Measurements from ENCODE around the gene CD209. TPM values are rescaled to one million over a fixed set of nuclear protein-coding genes. Genes with fewer than 3 reads are reported as not detected.
A peak's percentile ranks its signal among the peaks of the same experiment; 100 is the strongest.

Gene CD209
- total RNA-seq, 2 experiments from 2014 or later: not detected

DNA sequence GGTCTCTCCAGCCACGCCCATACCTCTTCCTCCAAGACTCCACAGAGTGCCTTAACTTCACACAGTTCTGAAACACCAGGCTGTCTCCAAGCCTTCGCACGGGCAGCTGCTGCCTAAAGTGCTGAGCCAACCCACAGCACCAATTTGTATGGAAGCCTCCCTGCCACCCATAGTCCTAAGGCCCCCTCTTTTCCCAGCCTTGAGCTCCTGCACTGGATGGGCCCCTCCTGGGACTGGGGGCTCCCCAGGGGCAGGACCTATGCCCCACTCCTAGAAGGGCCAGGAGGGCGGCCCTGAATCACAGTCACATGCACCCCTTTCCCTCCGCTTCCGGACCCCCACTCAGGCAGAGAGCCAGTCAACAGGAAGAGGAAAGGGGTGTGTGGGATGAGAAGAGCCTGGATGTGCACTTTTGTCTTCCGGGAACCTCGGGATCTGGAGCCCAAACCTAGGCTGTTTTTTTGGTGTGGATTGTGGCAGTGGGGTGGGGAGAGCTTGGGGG is 40.3 kb downstream of the CD209 start:
- no peaks in the 10 kb centered on the region for H3K27me3 Mint-ChIP-seq (ENCODE audit: low read depth)
- CTCF ChIA-PET: no interaction called here
- no peak for DNase-seq
- peaks cover 47% of the 10 kb centered on the region for H3K4me1 Mint-ChIP-seq (ENCODE audit: low read depth)
- H3K36me3 Mint-ChIP-seq (ENCODE audit: low read depth): no peaks in the 10 kb centered on the region
- no peak overlapping the region for H3K4me3 Mint-ChIP-seq
- H3K9me3 Mint-ChIP-seq: no peaks in the 10 kb centered on the region
- intact Hi-C loops (cut with micrococcal nuclease): no loop called here
- no peak overlapping the region for H3K27ac Mint-ChIP-seq

GRCh38 chr19:7706188-7706954 is 41.0 kb downstream of the CD209 start:
- H3K4me3 Mint-ChIP-seq: peak overlapping the region; percentile 54
- intact Hi-C loops (cut with micrococcal nuclease): no loop called here
- no peaks in the 10 kb centered on the region for H3K9me3 Mint-ChIP-seq
- no peak for DNase-seq
- no peaks in the 10 kb centered on the region for H3K36me3 Mint-ChIP-seq (ENCODE audit: low read depth)
- peaks cover 47% of the 10 kb centered on the region for H3K4me1 Mint-ChIP-seq (ENCODE audit: low read depth)
- CTCF ChIA-PET: interaction anchor here (1.0 kb wide), 1 partner anchor 77 kb away, joined by 3 read pairs; the partner anchor contains the start of genes PET100 and XAB2
- no peaks in the 10 kb centered on the region for H3K27me3 Mint-ChIP-seq (ENCODE audit: low read depth)
- no peak overlapping the region for H3K27ac Mint-ChIP-seq

DNA sequence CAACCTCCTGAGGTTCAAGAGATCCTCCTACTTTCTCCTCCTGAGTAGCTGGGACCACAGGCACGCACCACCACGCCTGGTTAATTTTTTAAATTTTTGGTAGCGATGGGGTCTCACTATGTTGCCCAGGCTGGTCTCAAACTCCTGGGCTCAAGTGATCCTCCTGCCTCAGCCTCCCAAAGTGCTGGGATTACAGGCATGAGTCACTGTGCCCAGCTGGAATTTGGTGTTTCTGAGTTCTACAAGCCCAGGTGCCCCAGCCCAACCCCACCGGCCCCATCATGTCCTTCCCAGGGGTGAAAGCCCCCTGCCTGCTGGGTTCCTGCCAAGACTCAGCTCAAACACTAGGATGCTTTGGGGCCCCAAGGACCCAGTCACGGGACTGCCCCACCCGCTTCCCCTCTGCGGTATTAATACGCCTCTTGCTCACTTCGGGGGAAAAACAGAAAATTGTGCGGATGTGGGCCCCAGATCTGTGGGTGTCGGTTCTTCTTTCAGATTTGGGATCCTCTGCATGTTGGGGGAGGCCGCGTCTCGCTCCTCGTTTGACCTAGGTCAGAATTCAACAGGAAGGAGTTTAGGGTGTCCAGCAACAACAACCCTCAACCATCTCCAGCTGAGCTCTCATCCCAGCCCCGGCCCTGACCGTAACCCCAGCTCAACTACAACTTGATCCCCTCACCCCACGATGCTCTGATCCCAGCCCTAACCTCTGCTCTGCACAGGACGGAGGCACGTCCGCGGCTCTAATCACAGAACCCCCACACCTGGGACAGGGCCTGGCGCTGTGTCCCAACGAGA is 41.7 kb downstream of the CD209 start:
- CTCF ChIA-PET: interaction anchor here (1.0 kb wide), 2 partner anchors 24 to 77 kb away, joined by 3 read pairs; partner anchors contain the start of genes PET100 and XAB2
- H3K4me1 Mint-ChIP-seq (ENCODE audit: low read depth): peaks cover 45% of the 10 kb centered on the region
- peak overlapping the region; percentile 54 for H3K4me3 Mint-ChIP-seq
- no peaks in the 10 kb centered on the region for H3K36me3 Mint-ChIP-seq (ENCODE audit: low read depth)
- peak overlapping the region; percentile 67 for H3K27ac Mint-ChIP-seq
- no peaks in the 10 kb centered on the region for H3K27me3 Mint-ChIP-seq (ENCODE audit: low read depth)
- DNase-seq: peak; percentile 94
- no peaks in the 10 kb centered on the region for H3K9me3 Mint-ChIP-seq
- intact Hi-C loops (cut with micrococcal nuclease): loop anchor here (1.0 kb wide), 4 partner anchors 24 to 102 kb away; no protein-coding TSS in a partner anchor

DNA sequence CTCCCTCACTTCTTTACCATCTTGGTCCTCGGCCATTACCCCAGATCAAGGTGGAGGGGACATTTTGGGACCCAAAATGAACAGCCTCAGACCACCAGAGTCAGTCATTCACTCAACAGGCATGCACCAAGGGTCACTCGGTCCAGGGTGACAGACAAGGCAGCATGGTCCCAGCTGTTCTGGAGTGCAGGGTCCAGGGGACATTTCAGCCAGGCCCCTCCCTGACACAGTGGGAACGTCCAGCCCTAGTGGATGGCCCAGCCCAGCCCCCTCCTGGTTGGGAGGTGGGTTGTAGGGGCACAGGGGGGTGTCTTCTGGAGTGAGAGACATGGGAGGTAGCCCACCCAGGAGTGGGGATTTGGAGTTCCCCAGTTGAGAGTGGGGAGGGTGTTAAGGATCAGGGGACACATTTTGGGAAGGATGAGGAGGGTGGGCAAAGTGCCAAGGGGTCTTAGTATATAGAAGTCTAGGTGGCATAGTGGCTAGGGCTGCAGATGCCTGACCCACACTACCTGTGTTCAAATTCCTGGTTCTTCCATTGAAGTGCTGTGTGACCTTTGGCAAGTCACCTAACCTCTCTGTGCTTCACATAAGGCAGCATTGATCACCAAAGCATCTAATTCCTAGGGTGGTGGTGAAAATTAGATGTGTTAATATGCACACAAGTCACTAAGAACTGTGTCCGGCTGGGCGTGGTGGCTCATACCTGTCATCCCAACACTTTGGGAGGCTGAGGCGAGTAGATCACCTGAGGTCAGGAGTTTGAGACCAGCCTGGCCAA is 42.9 kb downstream of the CD209 start:
- Mint-ChIP-seq H3K36me3 (ENCODE audit: low read depth) (no peaks in the 10 kb centered on the region), H3K27me3 (ENCODE audit: low read depth) (no peaks in the 10 kb centered on the region), H3K4me3 (no peak overlapping the region), H3K9me3 (no peaks in the 10 kb centered on the region), H3K27ac (no peak overlapping the region), H3K4me1 (ENCODE audit: low read depth) (peaks cover 48% of the 10 kb centered on the region)
- DNase-seq: no peak
- CTCF ChIA-PET: no interaction called here
- intact Hi-C loops (cut with micrococcal nuclease): loop anchor here (1.0 kb wide), 4 partner anchors 23 to 103 kb away; no protein-coding TSS in a partner anchor

GRCh38 chr19:7703332-7703731 is 44.0 kb downstream of the CD209 start:
- CTCF ChIA-PET: no interaction called here

GRCh38 chr19:7701654-7702457 is 45.5 kb downstream of the CD209 start, which contains the start of gene FCER2:
FCER2 (minus strand) TSS chr19:7702131; CDS start chr19:7699760, 2,371 bp downstream.
- Mint-ChIP-seq H3K36me3 (ENCODE audit: low read depth) (no peaks in the 10 kb centered on the region), H3K27ac (no peak within 1 kb of the TSS), H3K9me3 (no peaks in the 10 kb centered on the region), H3K4me3 (no peak within 1 kb of the TSS), H3K27me3 (ENCODE audit: low read depth) (peaks cover 8% of the 10 kb centered on the region), H3K4me1 (ENCODE audit: low read depth) (peaks cover 51% of the 10 kb centered on the region)
- CTCF ChIA-PET: no interaction called here
- DNase-seq: no peak
- intact Hi-C loops (cut with micrococcal nuclease): no loop called here

More at GRCh38 chr19:7703332-7703731, 44.0 kb downstream of the CD209 start:
- Mint-ChIP-seq H3K9me3 (no peaks in the 10 kb centered on the region), H3K27me3 (ENCODE audit: low read depth) (peaks cover 5% of the 10 kb centered on the region), H3K4me1 (ENCODE audit: low read depth) (peaks cover 54% of the 10 kb centered on the region), H3K27ac (no peak overlapping the region), H3K36me3 (ENCODE audit: low read depth) (no peaks in the 10 kb centered on the region), H3K4me3 (no peak overlapping the region)
- intact Hi-C loops (cut with micrococcal nuclease): no loop called here
- DNase-seq: no peak

DNA sequence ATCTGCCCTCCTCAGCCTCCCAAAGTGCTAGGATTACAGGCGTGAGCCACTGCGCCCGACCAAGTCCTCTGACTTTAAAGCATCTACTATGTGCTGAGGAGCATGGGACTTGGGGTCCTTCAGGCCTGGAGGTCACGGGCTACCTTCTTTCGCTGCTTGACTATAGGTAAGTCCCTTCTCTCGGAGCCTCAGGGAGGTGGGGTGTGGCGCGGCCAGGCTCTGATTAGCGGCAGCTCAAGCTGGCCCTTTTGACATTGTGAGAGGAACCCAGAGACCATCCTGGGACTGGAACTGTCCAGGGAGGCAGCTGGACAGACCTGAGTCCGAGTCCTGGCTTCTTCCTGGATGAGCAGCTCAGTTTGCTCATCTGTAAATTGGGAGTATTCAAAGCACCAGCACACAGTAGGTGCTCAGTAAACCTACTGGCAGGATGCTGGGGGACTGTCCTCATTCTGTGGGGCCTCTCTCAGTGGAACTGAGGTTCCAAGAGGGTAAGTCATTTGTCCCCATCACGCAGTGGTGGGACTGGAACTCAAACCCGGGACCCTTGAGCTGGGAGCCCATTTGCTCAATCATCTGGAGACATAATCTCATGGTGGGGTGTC is 46.2 kb downstream of the CD209 start:
- Mint-ChIP-seq H3K4me1 (ENCODE audit: low read depth) (peaks cover 44% of the 10 kb centered on the region), H3K27me3 (ENCODE audit: low read depth) (peaks cover 8% of the 10 kb centered on the region), H3K9me3 (no peaks in the 10 kb centered on the region), H3K4me3 (no peak overlapping the region), H3K27ac (no peak overlapping the region), H3K36me3 (ENCODE audit: low read depth) (no peaks in the 10 kb centered on the region)
- intact Hi-C loops (cut with micrococcal nuclease): no loop called here
- DNase-seq: no peak
- CTCF ChIA-PET: no interaction called here

GRCh38 chr19:7699417-7700401 is 47.6 kb downstream of the CD209 start:
- CTCF ChIA-PET: interaction anchor here (0.6 to 1.6 kb wide), 3 partner anchors 15 to 131 kb away, joined by 3 to 5 read pairs (median 3); no protein-coding TSS in a partner anchor
- peak; percentile 77 for DNase-seq
- Mint-ChIP-seq H3K36me3 (ENCODE audit: low read depth) (no peaks in the 10 kb centered on the region), H3K4me1 (ENCODE audit: low read depth) (peaks cover 30% of the 10 kb centered on the region), H3K27me3 (ENCODE audit: low read depth) (peaks cover 8% of the 10 kb centered on the region), H3K9me3 (no peaks in the 10 kb centered on the region), H3K27ac (peak overlapping the region; percentile 66), H3K4me3 (peak overlapping the region; percentile 22)
- intact Hi-C loops (cut with micrococcal nuclease): loop anchor here (1.0 kb wide), 2 partner anchors 39 to 52 kb away; no protein-coding TSS in a partner anchor

DNA sequence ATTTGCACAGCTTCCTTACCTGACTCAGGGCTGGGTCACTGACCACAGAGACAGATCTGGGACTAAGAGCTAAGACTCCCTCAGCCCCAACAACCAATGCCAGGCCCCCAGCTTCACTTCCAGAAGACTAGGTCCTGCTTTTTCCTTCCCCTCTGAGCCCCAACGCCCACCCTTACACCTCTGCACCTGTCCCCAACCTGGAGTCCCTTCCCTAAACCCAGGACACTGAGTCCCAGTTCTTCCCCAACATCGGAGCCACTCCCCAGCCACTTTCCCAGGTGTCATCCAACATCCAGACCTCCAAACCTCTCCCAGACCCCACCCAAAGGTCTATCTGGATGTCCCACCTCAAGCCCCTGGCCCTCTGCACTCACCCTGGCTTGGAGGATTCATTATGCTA is 48.3 kb downstream of the CD209 start:
- intact Hi-C loops (cut with micrococcal nuclease): loop anchor here (1.0 kb wide), 2 partner anchors 39 to 52 kb away; no protein-coding TSS in a partner anchor
- CTCF ChIA-PET: interaction anchor here (0.6 to 1.6 kb wide), 4 partner anchors 16 to 171 kb away, joined by 3 to 5 read pairs (median 3); no protein-coding TSS in a partner anchor
- peak overlapping the region; percentile 66 for H3K27ac Mint-ChIP-seq

DNA sequence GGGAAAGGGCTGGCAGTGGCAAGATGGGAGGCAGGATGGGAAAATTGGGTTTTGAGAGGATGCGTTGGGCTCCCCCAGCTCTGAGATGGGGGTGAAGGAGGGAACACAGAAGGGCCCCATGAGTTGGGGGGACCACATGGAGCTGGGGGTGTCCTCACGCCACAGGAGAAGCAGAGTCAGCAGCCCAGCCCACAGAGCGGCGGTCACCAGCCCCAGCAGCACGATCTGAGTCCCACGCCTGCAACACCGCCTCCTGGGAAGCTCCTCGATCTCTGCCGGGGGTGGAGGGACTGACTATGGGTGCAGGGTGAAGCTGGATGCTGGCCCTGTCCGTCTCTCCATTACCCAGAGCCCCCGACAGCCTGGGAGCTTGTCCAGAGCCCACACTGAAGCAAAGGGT is 48.8 kb downstream of the CD209 start:
- Mint-ChIP-seq H3K27me3 (ENCODE audit: low read depth) (peaks cover 8% of the 10 kb centered on the region), H3K9me3 (no peaks in the 10 kb centered on the region), H3K27ac (no peak overlapping the region), H3K4me1 (ENCODE audit: low read depth) (peaks cover 25% of the 10 kb centered on the region), H3K36me3 (ENCODE audit: low read depth) (no peaks in the 10 kb centered on the region), H3K4me3 (no peak overlapping the region)
- intact Hi-C loops (cut with micrococcal nuclease): no loop called here
- no peak for DNase-seq
- CTCF ChIA-PET: interaction anchor here (0.6 to 1.6 kb wide), 4 partner anchors 18 to 171 kb away, joined by 3 to 5 read pairs (median 3); partner anchors contain the start of gene TRAPPC5

More for the DNA sequence above, 48.3 kb downstream of the CD209 start:
- Mint-ChIP-seq H3K36me3 (ENCODE audit: low read depth) (no peaks in the 10 kb centered on the region), H3K4me3 (peak overlapping the region; percentile 22), H3K4me1 (ENCODE audit: low read depth) (peaks cover 28% of the 10 kb centered on the region), H3K9me3 (no peaks in the 10 kb centered on the region), H3K27me3 (ENCODE audit: low read depth) (peaks cover 8% of the 10 kb centered on the region)
- DNase-seq: no peak
